Measurements from ENCODE around the gene RIN2. TPM values are rescaled to one million over a fixed set of nuclear protein-coding genes. Genes with fewer than 3 reads are reported as not detected.
"Not testable (repeated sequence)": the region's sequence is repeated elsewhere in the genome, so short reads cannot be mapped to it uniquely, and the experiment has no call there.

RIN2 gene
- total RNA-seq, 1 donor from 2014 or later, result 74.1 TPM

- DNase-seq (ENCODE audit: low spot score), result no peak
Measured at GRCh38 chr20:19786311-19786710, 28.3 kb downstream of the RIN2 start.

GRCh38 chr20:19787366-19787765 is 29.3 kb downstream of the RIN2 start:
- no peak for DNase-seq (ENCODE audit: low spot score)

DNA sequence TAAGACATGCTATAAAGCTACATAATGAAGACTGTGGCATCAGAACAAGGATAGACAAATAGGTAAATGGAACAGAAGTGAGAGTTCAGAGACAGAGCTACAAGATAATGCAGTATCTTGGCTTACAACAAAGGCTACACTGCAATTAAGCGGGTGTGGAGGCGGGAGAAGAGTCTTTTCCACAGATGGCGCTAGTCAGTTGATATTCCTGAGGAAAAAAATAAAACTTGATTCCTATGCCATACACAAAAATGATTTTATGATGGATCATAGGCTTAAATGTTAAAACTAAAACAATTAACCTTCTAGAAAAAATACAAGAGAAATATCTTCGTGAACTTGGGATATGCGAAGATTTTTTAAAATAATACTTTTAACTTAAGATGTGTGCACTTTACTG is 31.0 kb downstream of the RIN2 start:
- DNase-seq (ENCODE audit: low spot score), result no peak

GRCh38 chr20:19789446-19789845 is 31.4 kb downstream of the RIN2 start:
- no peak for DNase-seq (ENCODE audit: low spot score)

DNA sequence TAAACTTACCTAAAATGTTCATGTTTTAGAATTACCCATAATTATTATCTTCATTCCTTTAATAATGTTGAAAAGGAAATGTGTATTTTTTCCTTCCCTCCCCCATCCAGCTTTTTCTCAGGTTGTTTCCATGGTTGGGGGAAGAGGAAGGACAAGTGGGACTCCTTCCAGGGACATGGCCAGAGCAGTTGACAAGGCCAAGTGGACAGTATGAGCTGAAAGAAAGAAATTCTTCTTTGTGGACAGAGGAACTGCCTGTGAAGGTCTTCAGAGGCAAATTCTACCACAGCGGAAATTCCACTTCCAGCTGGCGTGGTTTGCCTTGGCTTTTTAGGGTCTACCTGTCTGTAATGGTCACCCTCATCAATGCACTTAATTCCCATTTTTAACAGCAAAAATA is 33.8 kb downstream of the RIN2 start:
- DNase-seq (ENCODE audit: low spot score), result no peak

DNA sequence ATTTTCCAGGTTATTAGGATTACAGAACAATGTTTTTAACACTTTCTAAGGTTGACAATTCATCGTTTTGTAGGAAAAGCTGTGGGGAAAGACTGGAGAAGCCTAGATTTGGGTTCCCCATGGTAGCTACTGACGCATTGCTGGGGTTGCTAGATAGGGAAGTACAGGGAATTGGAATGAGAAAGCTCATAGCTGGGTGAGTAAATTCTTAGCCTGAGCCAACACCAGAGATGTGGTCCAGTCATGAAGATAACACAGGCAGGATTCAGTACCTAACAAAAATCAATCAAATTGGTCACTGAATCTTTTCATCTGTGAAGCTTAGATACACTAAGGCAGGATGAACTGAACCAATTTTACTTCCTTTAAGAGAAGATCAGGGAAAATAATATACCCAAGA is 35.7 kb downstream of the RIN2 start:
- no peak for DNase-seq (ENCODE audit: low spot score)

DNA sequence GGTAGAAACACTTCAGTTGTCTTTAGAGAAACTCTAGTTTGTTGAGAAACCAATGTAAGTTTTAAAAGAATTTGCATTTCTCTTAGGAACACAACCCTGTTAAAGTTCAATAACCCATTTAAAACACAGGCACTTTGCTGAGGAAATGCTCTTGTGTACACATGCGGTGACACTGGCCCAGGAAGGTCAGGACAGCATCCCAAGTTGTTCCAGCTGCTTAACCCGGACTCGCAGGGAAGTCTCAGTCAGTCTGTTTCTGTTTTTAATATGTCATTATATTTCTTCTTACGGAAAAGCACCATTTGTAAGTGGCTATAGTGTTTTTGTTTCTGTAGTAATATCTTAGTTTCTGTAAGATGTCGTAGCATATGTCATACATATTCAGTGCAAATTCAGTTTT is 36.9 kb downstream of the RIN2 start:
- no peak for DNase-seq (ENCODE audit: low spot score)

- no peak for DNase-seq (ENCODE audit: low spot score)
Measured at GRCh38 chr20:19799325-19799724, 41.3 kb downstream of the RIN2 start.

DNA sequence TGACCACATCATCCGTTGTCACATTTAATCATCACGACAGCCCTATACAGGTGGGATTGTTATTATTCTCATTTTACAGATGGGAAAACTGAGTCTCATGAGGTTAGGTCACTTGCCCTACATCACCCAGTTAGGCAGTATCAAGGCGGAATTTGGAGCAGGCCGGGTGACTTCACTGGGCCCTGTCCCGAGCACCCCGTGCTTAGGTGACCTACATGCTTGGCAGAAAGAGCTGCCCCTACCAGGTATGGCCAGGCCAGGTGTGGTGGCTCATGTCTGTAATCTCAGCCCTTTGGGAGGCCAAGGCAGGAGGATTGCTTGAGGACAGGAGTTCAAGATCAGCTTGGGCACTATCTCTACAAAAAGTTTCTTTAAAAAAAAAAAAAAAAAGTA is 44.0 kb downstream of the RIN2 start:
- DNase-seq (ENCODE audit: low spot score), result no peak

DNA sequence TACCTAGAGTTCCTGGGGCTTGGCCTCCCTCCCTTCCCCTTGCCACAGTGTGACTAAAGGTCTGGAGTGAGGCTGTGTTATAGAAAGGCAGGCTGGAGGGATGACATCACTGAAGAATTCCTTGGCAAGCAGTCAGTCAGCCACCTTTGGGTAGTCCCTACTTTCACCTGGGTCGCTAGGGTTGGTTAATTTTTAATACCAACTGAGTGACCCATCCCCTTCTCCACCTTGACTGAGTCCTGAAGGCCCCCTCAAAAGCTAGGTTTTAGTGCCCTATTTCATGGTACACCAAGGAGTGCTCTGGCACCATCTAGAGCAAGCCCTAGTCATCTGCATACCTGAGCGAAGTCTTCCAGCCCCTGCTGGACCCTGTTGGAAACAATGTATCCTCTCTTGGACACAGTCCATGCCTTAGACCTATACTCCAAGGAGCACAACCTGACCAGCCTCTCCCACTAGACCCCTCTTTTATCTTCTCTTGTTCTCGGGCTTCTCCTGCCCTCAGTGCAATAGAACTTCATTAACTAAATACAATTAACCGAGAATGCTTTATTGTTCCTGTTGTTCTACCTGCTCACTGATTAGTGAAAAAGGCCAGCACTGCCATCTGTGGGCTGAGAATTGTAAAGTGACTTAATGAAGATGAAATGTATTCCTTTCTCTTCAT is 44.6 kb downstream of the RIN2 start:
- no peak for DNase-seq (ENCODE audit: low spot score)

- DNase-seq (ENCODE audit: low spot score), result not testable (repeated sequence)
Measured at GRCh38 chr20:19806276-19806675, 48.2 kb downstream of the RIN2 start.

- no peak for DNase-seq (ENCODE audit: low spot score)
Measured at GRCh38 chr20:19806806-19807190, 48.7 kb downstream of the RIN2 start.

DNA sequence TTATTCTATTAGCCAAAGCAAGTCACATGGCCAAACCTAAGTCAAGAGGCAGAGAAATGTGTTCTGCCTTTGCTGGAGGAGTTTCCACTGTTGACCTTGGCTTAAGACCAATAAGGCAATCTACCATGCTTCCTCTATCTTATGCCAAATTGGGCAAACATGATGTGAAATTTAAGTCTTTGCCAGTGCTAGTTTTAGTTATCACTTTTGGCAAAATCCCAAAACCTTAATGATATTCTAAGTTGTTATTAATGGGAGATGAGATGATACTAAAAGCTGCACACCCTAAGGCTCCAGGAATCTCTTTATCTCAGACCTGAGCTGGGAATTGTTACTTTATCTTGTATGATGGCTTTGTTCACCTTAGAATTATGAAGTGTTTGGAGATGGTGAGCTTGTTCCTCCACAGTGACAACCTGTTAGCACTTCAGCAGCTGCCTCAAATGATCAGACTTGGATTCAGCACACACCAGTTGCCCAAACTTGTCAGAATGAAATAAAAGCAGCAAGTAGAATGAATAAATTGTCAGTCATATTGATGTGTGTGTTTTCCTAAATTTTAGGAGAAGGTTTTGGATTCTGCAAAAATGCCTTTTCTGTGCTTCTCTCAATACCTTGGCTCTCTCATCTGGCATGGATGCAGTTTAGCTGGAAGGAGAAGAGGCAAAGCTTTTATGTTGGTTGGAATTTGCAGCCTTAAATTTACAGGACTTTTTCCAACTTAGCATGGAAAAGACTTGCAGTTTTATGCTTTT is 49.3 kb downstream of the RIN2 start:
- no peak for DNase-seq (ENCODE audit: low spot score)
